ENCODE results near the gene ANAPC7.

- TF ChIP-seq POLR2A (IDR thresholded peaks at IDR 0.05) (no peak), CTCF (IDR thresholded peaks at IDR 0.05) (no peak)
Measured at GRCh38 chr12:110451263-110451662, 47.8 kb upstream of the ANAPC7 start.
